ENCODE data around the gene NAA10. TPM values are rescaled to one million over a fixed set of nuclear protein-coding genes. Genes with fewer than 3 reads are reported as not detected.

Gene NAA10
- total and polyA plus RNA-seq, 5 experiments from 2014 or later: 66.8 to 80.8 (median 72.1) TPM

GRCh38 chrX:153925387-153925738 lies 9.5 kb downstream of the NAA10 start:
- H3K27me3 Mint-ChIP-seq: no peaks in the 10 kb centered on the region
- POLR2A ChIA-PET: interaction anchor here (0.9 to 17.6 kb wide), 12 partner anchors 9 to 561 kb away, joined by 3 to 388 read pairs (median 6); partner anchors contain the start of genes AVPR2, HCFC1, IDH3G and NAA10
- H3K27ac Mint-ChIP-seq: peak overlapping the region; percentile 89 to 99 (median 96)
- ATAC-seq (no peak), DNase-seq (peak in 4 of 10 donors; percentile 8 to 48 (median 30))
- H3K9me3 Mint-ChIP-seq: no peaks in the 10 kb centered on the region
- H3K4me3 Mint-ChIP-seq: peak overlapping the region; percentile 82 to 95 (median 93)
- H3K4me1 Mint-ChIP-seq: peaks cover 10 to 44% (median 38%) of the 10 kb centered on the region in 4 donors
- H3K36me3 Mint-ChIP-seq: peaks cover 0 to 5% (median 2%) of the 10 kb centered on the region in 3 donors

- POLR2A ChIA-PET: interaction anchor here (1.6 to 17.6 kb wide), 5 partner anchors 10 to 180 kb away, joined by 3 to 388 read pairs (median 131); partner anchors contain the start of genes AVPR2, HCFC1, NAA10 and RENBP
- DNase-seq (peak in 8 of 10 donors; percentile 38 to 77 (median 52)), ATAC-seq (peak; percentile 2 to 18)
- Mint-ChIP-seq H3K4me3 (peak overlapping the region; percentile 82 to 95 (median 93)), H3K27me3 (no peaks in the 10 kb centered on the region), H3K9me3 (no peaks in the 10 kb centered on the region), H3K27ac (peak overlapping the region; percentile 86 to 99 (median 96)), H3K36me3 (peaks cover 0 to 13% (median 5%) of the 10 kb centered on the region in 3 donors), H3K4me1 (peaks cover 10 to 49% (median 40%) of the 10 kb centered on the region in 4 donors)
Observed at GRCh38 chrX:153924149-153924861, 10.5 kb downstream of the NAA10 start.

- ATAC-seq (no peak), DNase-seq (no peak)
- Mint-ChIP-seq H3K36me3 (peaks cover 0 to 19% (median 5%) of the 10 kb centered on the region in 3 donors), H3K9me3 (no peaks in the 10 kb centered on the region), H3K27ac (peak overlapping the region; percentile 86 to 99 (median 94)), H3K27me3 (no peaks in the 10 kb centered on the region), H3K4me1 (peaks cover 8 to 43% (median 36%) of the 10 kb centered on the region in 4 donors), H3K4me3 (peak overlapping the region; percentile 82 to 95 (median 93))
- POLR2A ChIA-PET: interaction anchor here (0.7 to 17.6 kb wide), 5 partner anchors 11 to 129 kb away, joined by 3 to 388 read pairs (median 48); partner anchors contain the start of genes AVPR2, IDH3G, NAA10 and RENBP
Observed at GRCh38 chrX:153922932-153923857, 11.6 kb downstream of the NAA10 start.

- Mint-ChIP-seq H3K27me3 (no peaks in the 10 kb centered on the region), H3K4me1 (peaks cover 4 to 45% (median 35%) of the 10 kb centered on the region in 4 donors), H3K9me3 (no peaks in the 10 kb centered on the region), H3K36me3 (peaks cover 0 to 30% (median 5%) of the 10 kb centered on the region in 3 donors), H3K27ac (peak overlapping the region; percentile 40 to 96 (median 82)), H3K4me3 (peak overlapping the region; percentile 74 to 95 (median 92))
- POLR2A ChIA-PET: interaction anchor here (0.6 to 17.6 kb wide), 5 partner anchors 13 to 127 kb away, joined by 3 to 388 read pairs (median 48); partner anchors contain the start of genes AVPR2, IDH3G, NAA10 and RENBP
- ATAC-seq (no peak), DNase-seq (no peak)
Observed at GRCh38 chrX:153921511-153922446, 13.1 kb downstream of the NAA10 start.

- no peak for DNase-seq
- POLR2A ChIA-PET: interaction anchor here (0.8 to 17.6 kb wide), 3 partner anchors 14 to 127 kb away, joined by 3 to 388 read pairs (median 144); partner anchors contain the start of genes AVPR2, IDH3G, RENBP and SSR4
- H3K9me3 Mint-ChIP-seq: no peaks in the 10 kb centered on the region
- H3K4me1 Mint-ChIP-seq: peaks cover 5 to 46% (median 33%) of the 10 kb centered on the region in 4 donors
- peak overlapping the region in 1 of 10 donors; percentile 48 for H3K27ac Mint-ChIP-seq
- H3K27me3 Mint-ChIP-seq: no peaks in the 10 kb centered on the region
- H3K4me3 Mint-ChIP-seq: peak overlapping the region in 1 of 10 donors; percentile 82
- ATAC-seq: no peak
- peaks cover 0 to 35% (median 5%) of the 10 kb centered on the region in 3 donors for H3K36me3 Mint-ChIP-seq
Observed at GRCh38 chrX:153921070-153921469, 13.8 kb downstream of the NAA10 start.

- H3K27ac Mint-ChIP-seq: peak overlapping the region in 1 of 10 donors; percentile 58
- H3K9me3 Mint-ChIP-seq: no peaks in the 10 kb centered on the region
- no peaks in the 10 kb centered on the region for H3K27me3 Mint-ChIP-seq
- H3K4me3 Mint-ChIP-seq: no peak overlapping the region
- ATAC-seq: no peak
- no peak for DNase-seq
- peaks cover 0 to 40% (median 5%) of the 10 kb centered on the region in 3 donors for H3K36me3 Mint-ChIP-seq
- peaks cover 7 to 51% (median 32%) of the 10 kb centered on the region in 4 donors for H3K4me1 Mint-ChIP-seq
- POLR2A ChIA-PET: interaction anchor here (0.8 to 17.6 kb wide), 3 partner anchors 13 to 126 kb away, joined by 3 to 388 read pairs (median 144); partner anchors contain the start of genes AVPR2, IDH3G, RENBP and SSR4
Observed at GRCh38 chrX:153920546-153920945, 14.3 kb downstream of the NAA10 start.

GRCh38 chrX:153919281-153919680 lies 15.6 kb downstream of the NAA10 start:
- peaks cover 5 to 52% (median 27%) of the 10 kb centered on the region in 4 donors for H3K4me1 Mint-ChIP-seq
- ATAC-seq (no peak), DNase-seq (no peak)
- POLR2A ChIA-PET: interaction anchor here (0.5 to 0.7 kb wide), 2 partner anchors 19 to 26 kb away, joined by 4 to 5 read pairs; no protein-coding TSS in a partner anchor
- no peaks in the 10 kb centered on the region for H3K27me3 Mint-ChIP-seq
- peak overlapping the region in 1 of 10 donors; percentile 50 for H3K4me3 Mint-ChIP-seq
- H3K9me3 Mint-ChIP-seq: no peaks in the 10 kb centered on the region
- peaks cover 0 to 47% (median 5%) of the 10 kb centered on the region in 3 donors for H3K36me3 Mint-ChIP-seq
- peak overlapping the region in 5 of 10 donors; percentile 33 to 72 (median 62) for H3K27ac Mint-ChIP-seq

- Mint-ChIP-seq H3K4me1 (peaks cover 5 to 42% (median 14%) of the 10 kb centered on the region in 4 donors), H3K27ac (peak overlapping the region in 1 of 10 donors; percentile 51), H3K36me3 (peaks cover 0 to 52% (median 5%) of the 10 kb centered on the region in 3 donors), H3K9me3 (no peaks in the 10 kb centered on the region), H3K4me3 (no peak overlapping the region), H3K27me3 (no peaks in the 10 kb centered on the region)
- ATAC-seq (no peak), DNase-seq (no peak)
- POLR2A ChIA-PET: interaction anchor here (0.7 to 1.3 kb wide), 4 partner anchors 8 to 49 kb away, joined by 3 to 4 read pairs (median 4); partner anchors contain the start of gene ARHGAP4
Observed at GRCh38 chrX:153917869-153918268, 17.0 kb downstream of the NAA10 start.

GRCh38 chrX:153913701-153914100 lies 21.1 kb downstream of the NAA10 start:
- Mint-ChIP-seq H3K9me3 (peaks cover 0 to 3% (median 0%) of the 10 kb centered on the region in 9 donors), H3K27me3 (no peaks in the 10 kb centered on the region), H3K4me1 (peaks cover 5 to 30% (median 7%) of the 10 kb centered on the region in 4 donors), H3K27ac (peak overlapping the region in 2 of 10 donors; percentile 22 to 59), H3K36me3 (peaks cover 0 to 55% (median 5%) of the 10 kb centered on the region in 3 donors), H3K4me3 (no peak overlapping the region)
- DNase-seq: no peak
- POLR2A ChIA-PET: interaction anchor here (1.2 kb wide), 1 partner anchor 10 kb away, joined by 3 read pairs; the partner anchor contains the start of gene AVPR2
- no peak for ATAC-seq

GRCh38 chrX:153913211-153913610 lies 21.6 kb downstream of the NAA10 start:
- POLR2A ChIA-PET: interaction anchor here (1.2 to 11.6 kb wide), 2 partner anchors 9 to 11 kb away, joined by 3 to 144 read pairs; partner anchors contain the start of genes ARHGAP4 and AVPR2
- Mint-ChIP-seq H3K9me3 (peaks cover 0 to 3% (median 0%) of the 10 kb centered on the region in 9 donors), H3K27me3 (no peaks in the 10 kb centered on the region)

More at GRCh38 chrX:153913211-153913610, 21.6 kb downstream of the NAA10 start:
- Mint-ChIP-seq H3K27ac (no peak overlapping the region), H3K36me3 (peaks cover 0 to 55% (median 5%) of the 10 kb centered on the region in 3 donors), H3K4me3 (no peak overlapping the region), H3K4me1 (peaks cover 5 to 30% (median 7%) of the 10 kb centered on the region in 4 donors)
- DNase-seq: no peak
- no peak for ATAC-seq
